Thyroid gland (tissue), 4 donors: ENCODE results near the gene PPP2R2D. TPM values are rescaled to one million over a fixed set of nuclear protein-coding genes. Genes with fewer than 3 reads are reported as not detected.
A peak's percentile ranks its signal among the peaks of the same experiment; 100 is the strongest.

Experiments
- DNase-seq, 2 donors: peaks; one replicate each; pipeline ENCODE4 v3.0.0-alpha.2; 2019
- H3K27ac ChIP-seq, 3 donors: fragments of 200-600 bp; sonication (generic); 1 replicate in 2 of 3; 2 replicates in 1 of 3; pipeline ENCODE4 v1.5.1; 2016 to 2019; ENCODE audit warnings: mild to moderate bottlenecking in 1 of 3, moderate library complexity in 1 of 3
- H3K27me3 ChIP-seq: fragments of 200-600 bp; sonication (generic); one replicate; pipeline ENCODE4 v1.5.1; 2019
- H3K36me3 ChIP-seq, 2 donors: fragments of 200-600 bp; sonication (generic); one replicate each; pipeline ENCODE4 v1.5.1; 2016 to 2019
- H3K4me1 ChIP-seq, 2 donors: fragments of 200-600 bp; sonication (generic); one replicate each; pipeline ENCODE4 v1.5.1; 2017 to 2019
- H3K4me3 ChIP-seq, 3 donors: fragments of 200-600 bp; sonication (generic); replicated peaks in 1 of 3; 1 replicate in 2 of 3; 2 replicates in 1 of 3; pipeline ENCODE4 v1.5.1; 2016; ENCODE audit warnings: mild to moderate bottlenecking in 1 of 3
- H3K9me3 ChIP-seq: fragments of 200-600 bp; sonication (generic); one replicate; pipeline ENCODE4 v1.5.1; 2017
- POLR2A ChIP-seq, 2 donors: fragments of 450-650 bp; IDR thresholded peaks; one replicate each; pipeline ENCODE4 v1.6.1; 2017; ENCODE audit warnings: antibody characterized with exemption in 2 of 2, mild to moderate bottlenecking in 2 of 2, moderate library complexity in 1 of 2
- whole genome bisulfite sequencing, 2 donors: methylation state at CpG; one replicate each; pipeline ENCODE4 v1.1.5; 2017; 5-methylcytosine and 5-hydroxymethylcytosine counted together
- intact Hi-C: fragments of 100-400 bp; cut with DNase I; formaldehyde crosslinking; loops from one replicate; pipeline ENCODE4 v1.15.1; 2023
- total RNA-seq, 4 donors: library from RNA; depleted of rRNA; stranded (reverse); fragments of >200 nt; gene quantifications; one replicate each; pipeline ENCODE4 v1.2.3, GENCODE V29; 2016
- TF ChIP-seq, protein P1 (sequence below), 6 experiments: fragments of 200-600 bp in 3 of 6; fragments of 450-650 bp in 3 of 6; sonication (generic) in 3 of 6; IDR thresholded peaks; one replicate each; pipeline ENCODE4 v1.5.1; 2016 to 2019; ENCODE audit warnings: antibody characterized with exemption in 6 of 6, mild to moderate bottlenecking in 2 of 6, inconsistent platforms in 1 of 6, moderate library complexity in 1 of 6

Gene PPP2R2D
- total RNA-seq = 10 to 100 TPM; 32.3 to 38.7 (median 33.9) TPM

DNA sequence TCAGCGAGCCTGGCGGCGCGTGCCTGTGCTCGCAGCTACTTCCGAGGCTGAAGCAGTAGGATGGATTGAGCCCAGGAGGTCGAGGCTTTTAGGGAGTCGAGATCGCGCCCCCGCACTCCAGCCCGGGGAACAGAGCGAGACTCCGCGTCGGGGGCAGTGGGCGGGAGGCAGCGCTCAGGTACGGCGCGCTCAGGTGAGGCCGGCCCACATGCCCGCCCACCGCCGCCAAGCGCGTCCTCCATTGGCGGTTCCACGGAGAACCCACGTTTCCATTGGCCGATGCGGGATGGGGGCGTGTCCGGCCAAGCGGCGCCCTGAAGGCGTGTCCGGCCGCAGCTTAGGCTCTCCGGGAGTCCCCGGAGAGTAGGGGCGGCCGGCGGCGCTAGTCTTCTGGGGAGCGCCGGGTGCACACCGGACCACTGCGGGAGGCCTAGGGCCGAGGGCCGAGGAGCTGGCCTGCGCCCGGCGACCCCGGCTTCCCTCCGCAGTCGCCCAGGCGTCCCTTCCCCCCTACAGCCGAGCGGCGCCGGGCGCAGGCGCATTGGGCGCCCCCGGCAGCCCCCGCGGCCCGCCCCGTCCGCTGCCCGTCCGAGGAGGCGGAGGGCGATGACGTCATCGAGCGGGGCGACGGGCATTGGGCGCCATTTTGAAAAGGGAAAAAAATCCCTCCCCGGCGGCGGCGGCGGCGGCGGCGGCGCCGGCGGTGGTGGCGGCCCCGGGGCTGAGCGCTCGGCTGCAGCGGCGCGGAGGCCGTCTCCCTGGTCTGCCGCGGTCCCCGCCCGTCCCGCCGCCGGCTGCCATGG lies at the start of gene PPP2R2D:
Gene PPP2R2D (plus strand): TSS at position 659 of the 803 bp plus-strand sequence. CDS start 141 bp downstream, at position 800.
- peak; percentile 96 to 97 for DNase-seq
- intact Hi-C loops = no loop called here
- no peaks in the 10 kb centered on the region for H3K36me3 ChIP-seq
- 0% methylated on average over 3 to 7 of the region's 107 CpGs for WGBS, 2 donors
- peak within 1 kb of the TSS; percentile 92 to 97 (median 94) for H3K27ac ChIP-seq
- peak in 1 of 2 donors; percentile 78 for TF ChIP-seq POLR2A (IDR thresholded peaks at IDR 0.05)
- TF ChIP-seq, protein P1, sequence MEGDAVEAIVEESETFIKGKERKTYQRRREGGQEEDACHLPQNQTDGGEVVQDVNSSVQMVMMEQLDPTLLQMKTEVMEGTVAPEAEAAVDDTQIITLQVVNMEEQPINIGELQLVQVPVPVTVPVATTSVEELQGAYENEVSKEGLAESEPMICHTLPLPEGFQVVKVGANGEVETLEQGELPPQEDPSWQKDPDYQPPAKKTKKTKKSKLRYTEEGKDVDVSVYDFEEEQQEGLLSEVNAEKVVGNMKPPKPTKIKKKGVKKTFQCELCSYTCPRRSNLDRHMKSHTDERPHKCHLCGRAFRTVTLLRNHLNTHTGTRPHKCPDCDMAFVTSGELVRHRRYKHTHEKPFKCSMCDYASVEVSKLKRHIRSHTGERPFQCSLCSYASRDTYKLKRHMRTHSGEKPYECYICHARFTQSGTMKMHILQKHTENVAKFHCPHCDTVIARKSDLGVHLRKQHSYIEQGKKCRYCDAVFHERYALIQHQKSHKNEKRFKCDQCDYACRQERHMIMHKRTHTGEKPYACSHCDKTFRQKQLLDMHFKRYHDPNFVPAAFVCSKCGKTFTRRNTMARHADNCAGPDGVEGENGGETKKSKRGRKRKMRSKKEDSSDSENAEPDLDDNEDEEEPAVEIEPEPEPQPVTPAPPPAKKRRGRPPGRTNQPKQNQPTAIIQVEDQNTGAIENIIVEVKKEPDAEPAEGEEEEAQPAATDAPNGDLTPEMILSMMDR (IDR thresholded peaks at IDR 0.05) = no peak
- H3K4me3 ChIP-seq = peak within 1 kb of the TSS; percentile 61 to 96 (median 65)
- peaks cover 34 to 37% of the 10 kb centered on the region in 2 donors for H3K4me1 ChIP-seq
- no peaks in the 10 kb centered on the region for H3K9me3 ChIP-seq
- H3K27me3 ChIP-seq = no peaks in the 10 kb centered on the region

DNA sequence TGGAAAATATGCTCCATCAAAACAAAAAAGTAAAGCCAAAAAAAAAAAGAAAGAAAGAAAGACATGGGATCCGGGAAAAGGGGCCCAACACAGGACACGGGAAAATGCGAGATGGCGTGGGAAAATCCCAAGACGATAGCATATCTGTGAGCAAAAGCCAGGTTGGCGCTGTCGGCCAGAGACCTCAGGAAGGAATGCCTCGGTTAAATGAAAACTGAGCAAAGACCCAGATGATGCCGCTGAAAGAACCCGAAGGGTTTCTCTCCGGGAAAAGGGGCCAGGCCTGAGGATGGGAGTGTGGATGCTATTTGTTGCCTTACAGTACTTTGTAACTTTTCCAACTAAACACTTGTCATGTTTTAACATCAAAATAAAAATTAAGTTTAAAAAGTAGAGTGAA lies 49.5 kb upstream of the PPP2R2D start:
- no peak for TF ChIP-seq POLR2A (IDR thresholded peaks at IDR 0.05)
- no peak overlapping the region for H3K4me3 ChIP-seq
- H3K27me3 ChIP-seq = no peaks in the 10 kb centered on the region
- no peaks in the 10 kb centered on the region for H3K4me1 ChIP-seq
- no peak overlapping the region for H3K27ac ChIP-seq
- 89 to 90% methylated on average over 11 of the region's 11 CpGs for WGBS, 2 donors
- no peaks in the 10 kb centered on the region for H3K9me3 ChIP-seq
- intact Hi-C loops = no loop called here
- DNase-seq = no peak
- no peaks in the 10 kb centered on the region for H3K36me3 ChIP-seq

DNA sequence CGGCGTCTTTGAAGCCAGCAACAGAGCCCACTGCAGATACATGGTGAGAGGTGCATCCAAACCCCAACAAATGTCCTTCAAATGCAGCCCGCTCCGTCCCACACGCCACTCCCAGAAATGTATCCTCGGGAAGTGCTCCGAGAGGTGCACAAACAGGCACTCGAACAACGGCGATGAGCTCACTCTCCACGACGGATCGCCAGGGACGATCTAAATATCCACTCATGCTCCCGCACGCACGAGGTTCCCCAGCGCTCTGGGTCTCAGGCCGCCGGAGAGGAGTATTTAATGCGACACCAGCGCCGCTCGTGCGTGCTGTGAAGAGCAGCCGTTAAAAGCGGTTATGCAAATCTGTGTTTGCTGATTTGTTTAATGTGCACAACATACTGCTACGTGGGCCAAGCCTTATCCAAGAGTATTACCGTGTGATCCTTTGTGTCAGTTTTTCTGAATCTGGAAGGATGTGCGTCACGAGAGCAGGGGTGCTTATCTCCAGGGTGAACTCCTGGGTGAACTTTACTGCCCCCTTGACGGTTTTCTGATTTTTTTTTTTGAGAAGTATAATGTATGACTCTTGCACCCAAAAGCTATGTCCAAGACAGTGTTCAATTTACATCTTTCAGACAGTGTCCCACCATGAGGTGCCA lies 48.5 kb upstream of the PPP2R2D start:
- no peaks in the 10 kb centered on the region for H3K36me3 ChIP-seq
- H3K4me3 ChIP-seq = no peak overlapping the region
- no peaks in the 10 kb centered on the region for H3K9me3 ChIP-seq
- WGBS, 2 donors = 89 to 94% methylated on average over 32 of the region's 32 CpGs
- no peak overlapping the region for H3K27ac ChIP-seq
- no peak for DNase-seq
- H3K4me1 ChIP-seq = no peaks in the 10 kb centered on the region
- no peak for TF ChIP-seq POLR2A (IDR thresholded peaks at IDR 0.05)
- TF ChIP-seq, protein P1 (IDR thresholded peaks at IDR 0.05) = no peak
- intact Hi-C loops = no loop called here
- no peaks in the 10 kb centered on the region for H3K27me3 ChIP-seq

DNA sequence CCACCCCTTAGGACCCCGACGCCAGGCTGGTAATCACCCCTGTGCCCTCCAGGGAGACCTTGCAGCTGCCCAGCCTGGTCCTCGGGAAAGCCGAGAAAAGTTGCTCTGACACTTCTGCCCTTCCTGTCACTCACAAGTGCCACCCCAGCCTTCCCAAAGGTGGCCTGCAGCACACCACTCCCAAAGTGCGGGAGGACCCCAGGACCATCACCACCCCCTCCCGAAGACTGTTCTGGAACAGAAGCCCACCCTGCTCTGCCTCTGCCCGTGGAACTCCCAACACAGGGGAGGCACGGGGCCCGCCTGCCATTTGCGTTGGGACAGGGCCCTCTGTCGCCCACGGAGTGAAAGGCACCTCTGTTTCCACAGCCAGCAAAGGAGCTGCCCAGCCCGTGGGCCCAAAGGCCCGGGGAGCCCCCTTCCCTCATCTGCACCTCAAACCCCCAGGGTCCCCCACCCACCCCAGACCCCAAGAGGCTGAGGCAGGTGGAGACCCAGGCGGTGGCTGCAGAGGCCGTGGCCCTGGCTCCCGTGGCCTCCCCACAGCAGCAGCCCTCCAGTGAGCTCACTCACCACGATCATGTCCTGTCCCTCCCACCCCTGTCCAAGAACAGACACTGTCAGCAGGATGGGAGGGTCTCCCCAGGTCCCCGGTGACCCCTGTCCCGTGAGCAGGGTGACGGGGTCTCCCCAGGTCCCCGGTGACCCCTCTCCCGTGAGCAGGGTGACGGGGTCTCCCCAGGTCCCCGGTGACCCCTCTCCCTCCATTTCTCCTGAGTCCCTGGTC lies 47.8 kb upstream of the PPP2R2D start:
- WGBS, 2 donors = 90 to 91% methylated on average over 16 to 18 of the region's 25 CpGs
- DNase-seq = no peak
- TF ChIP-seq, protein P1 (IDR thresholded peaks at IDR 0.05) = no peak
- TF ChIP-seq POLR2A (IDR thresholded peaks at IDR 0.05) = no peak
- Histone ChIP-seq H3K36me3 (no peaks in the 10 kb centered on the region), H3K4me1 (no peaks in the 10 kb centered on the region), H3K9me3 (no peaks in the 10 kb centered on the region), H3K27me3 (no peaks in the 10 kb centered on the region), H3K27ac (no peak overlapping the region), H3K4me3 (no peak overlapping the region)
- intact Hi-C loops = no loop called here

- no peak for TF ChIP-seq POLR2A (IDR thresholded peaks at IDR 0.05)
- TF ChIP-seq, protein P1 (IDR thresholded peaks at IDR 0.05) = no peak
- no peaks in the 10 kb centered on the region for H3K27me3 ChIP-seq
- no peak overlapping the region for H3K4me3 ChIP-seq
- H3K9me3 ChIP-seq = no peaks in the 10 kb centered on the region
- intact Hi-C loops = no loop called here
- H3K27ac ChIP-seq = no peak overlapping the region
- H3K4me1 ChIP-seq = no peaks in the 10 kb centered on the region
- DNase-seq = no peak
- no peaks in the 10 kb centered on the region for H3K36me3 ChIP-seq
- WGBS, 2 donors = 88 to 93% methylated on average over 13 of the region's 13 CpGs
Measured at GRCh38 chr10:131853610-131853964, 47.2 kb upstream of the PPP2R2D start.
